ENCODE measurements around the gene ZCCHC14. TPM values are rescaled to one million over a fixed set of nuclear protein-coding genes. Genes with fewer than 3 reads are reported as not detected.
A peak's percentile ranks its signal among the peaks of the same experiment; 100 is the strongest.
"Not testable (repeated sequence)": the region's sequence is repeated elsewhere in the genome, so short reads cannot be mapped to it uniquely, and the experiment has no call there.

The ZCCHC14 gene
- total RNA-seq, 1 donor from 2014 or later, result 5.8 TPM

GRCh38 chr16:87482266-87482665, 10.6 kb downstream of the ZCCHC14 start:
- DNase-seq (ENCODE audit: low read depth in 2 of 2), result no peak

GRCh38 chr16:87481711-87482110, 11.1 kb downstream of the ZCCHC14 start:
- not testable (repeated sequence) for DNase-seq (ENCODE audit: low read depth in 2 of 2)

- DNase-seq (ENCODE audit: low read depth in 2 of 2), result not testable (repeated sequence)
These were observed 15.4 kb downstream of the ZCCHC14 start for GRCh38 chr16:87477209-87477981.

GRCh38 chr16:87474566-87474996, 18.2 kb downstream of the ZCCHC14 start:
- DNase-seq (ENCODE audit: low read depth in 2 of 2), result no peak

GRCh38 chr16:87474017-87474416, 18.8 kb downstream of the ZCCHC14 start:
- no peak for DNase-seq (ENCODE audit: low read depth in 2 of 2)

GRCh38 chr16:87472935-87473334, 19.9 kb downstream of the ZCCHC14 start:
- no peak for DNase-seq (ENCODE audit: low read depth in 2 of 2)

- DNase-seq (ENCODE audit: low read depth in 2 of 2), result no peak
These were observed 20.6 kb downstream of the ZCCHC14 start for GRCh38 chr16:87472142-87472778.

GRCh38 chr16:87471278-87472141, 21.3 kb downstream of the ZCCHC14 start:
- no peak for DNase-seq (ENCODE audit: low read depth in 2 of 2)

- no peak for DNase-seq (ENCODE audit: low read depth in 2 of 2)
These were observed 22.5 kb downstream of the ZCCHC14 start for GRCh38 chr16:87470332-87470731.

GRCh38 chr16:87469169-87469568, 23.7 kb downstream of the ZCCHC14 start:
- no peak for DNase-seq (ENCODE audit: low read depth in 2 of 2)

GRCh38 chr16:87468550-87468949, 24.3 kb downstream of the ZCCHC14 start:
- DNase-seq (ENCODE audit: low read depth in 2 of 2), result no peak

GRCh38 chr16:87466975-87467501, 25.8 kb downstream of the ZCCHC14 start:
- no peak for DNase-seq (ENCODE audit: low read depth in 2 of 2)

GRCh38 chr16:87465879-87466278, 26.9 kb downstream of the ZCCHC14 start:
- no peak for DNase-seq (ENCODE audit: low read depth in 2 of 2)

GRCh38 chr16:87465306-87465705, 27.5 kb downstream of the ZCCHC14 start:
- peak; percentile 27 to 75 for DNase-seq (ENCODE audit: low read depth in 2 of 2)

GRCh38 chr16:87464691-87465300, 28.0 kb downstream of the ZCCHC14 start:
- DNase-seq (ENCODE audit: low read depth in 2 of 2), result peak; percentile 47 to 91

GRCh38 chr16:87463722-87464690, 28.8 kb downstream of the ZCCHC14 start:
- DNase-seq (ENCODE audit: low read depth in 2 of 2), result peak; percentile 39 to 96

- DNase-seq (ENCODE audit: low read depth in 2 of 2), result peak; percentile 79 to 83
These were observed 31.3 kb downstream of the ZCCHC14 start for GRCh38 chr16:87461466-87461991.

- no peak for DNase-seq (ENCODE audit: low read depth in 2 of 2)
These were observed 31.9 kb downstream of the ZCCHC14 start for GRCh38 chr16:87460936-87461335.

- DNase-seq (ENCODE audit: low read depth in 2 of 2), result no peak
These were observed 33.0 kb downstream of the ZCCHC14 start for GRCh38 chr16:87459833-87460232.

- DNase-seq (ENCODE audit: low read depth in 2 of 2), result no peak
These were observed 33.8 kb downstream of the ZCCHC14 start for GRCh38 chr16:87459027-87459426.

Data from dermis microvascular lymphatic vessel endothelial cell (primary cell).